22Rv1 (cell line): ENCODE results near the gene RAPGEF3.

Experiments
- CTCF ChIP-seq: fragments of 450-650 bp; IDR thresholded peaks from 2 replicates; pipeline ENCODE4 v1.5.1; 2017; ENCODE audit warnings: mild to moderate bottlenecking
- ZFX ChIP-seq: fragments of 450-650 bp; IDR thresholded peaks from 2 replicates; pipeline ENCODE4 v1.6.1; 2017; ENCODE audit warnings: antibody characterized with exemption, borderline replicate concordance

- TF ChIP-seq CTCF: no peak
- no peak for TF ChIP-seq ZFX
Measured at GRCh38 chr12:47786662-47787280, 28.1 kb upstream of the RAPGEF3 start.
